IMR-90 (cell line): ENCODE data around the gene AP4M1.

ENCODE experiments used
- BHLHE40 ChIP-seq: fragments of 150-350 bp; IDR thresholded peaks from 2 replicates; pipeline ENCODE4 v1.6.1; 2016; ENCODE audit warnings: mild to moderate bottlenecking, low read depth, low read length
- MXI1 ChIP-seq: IDR thresholded peaks from 2 replicates; pipeline ENCODE4 v1.6.1; 2012; ENCODE audit warnings: low read depth, mild to moderate bottlenecking, low read length, moderate library complexity, borderline replicate concordance
- POLR2A ChIP-seq: IDR thresholded peaks from 2 replicates; pipeline ENCODE4 v1.6.1; 2012; ENCODE audit warnings: mild to moderate bottlenecking, low read depth, low read length
- RAD21 ChIP-seq: IDR thresholded peaks from 2 replicates; pipeline ENCODE4 v1.6.1; 2012; ENCODE audit warnings: low read length, improper control_type of control experiment
- SMC3 ChIP-seq: fragments of 150-350 bp; IDR thresholded peaks from 2 replicates; pipeline ENCODE4 v1.6.1; 2016; ENCODE audit warnings: low read depth, mild to moderate bottlenecking, antibody characterized with exemption, low read length, moderate library complexity
- TF ChIP-seq, protein P1 (sequence below): conservative IDR thresholded peaks from 2 replicates; pipeline ENCODE4 v1.5.1; 2012; ENCODE audit warnings: mild to moderate bottlenecking, low read depth, low read length, improper control_type of control experiment

GRCh38 chr7:100130608-100131453, 29.4 kb downstream of the AP4M1 start:
- TF ChIP-seq, protein P1, sequence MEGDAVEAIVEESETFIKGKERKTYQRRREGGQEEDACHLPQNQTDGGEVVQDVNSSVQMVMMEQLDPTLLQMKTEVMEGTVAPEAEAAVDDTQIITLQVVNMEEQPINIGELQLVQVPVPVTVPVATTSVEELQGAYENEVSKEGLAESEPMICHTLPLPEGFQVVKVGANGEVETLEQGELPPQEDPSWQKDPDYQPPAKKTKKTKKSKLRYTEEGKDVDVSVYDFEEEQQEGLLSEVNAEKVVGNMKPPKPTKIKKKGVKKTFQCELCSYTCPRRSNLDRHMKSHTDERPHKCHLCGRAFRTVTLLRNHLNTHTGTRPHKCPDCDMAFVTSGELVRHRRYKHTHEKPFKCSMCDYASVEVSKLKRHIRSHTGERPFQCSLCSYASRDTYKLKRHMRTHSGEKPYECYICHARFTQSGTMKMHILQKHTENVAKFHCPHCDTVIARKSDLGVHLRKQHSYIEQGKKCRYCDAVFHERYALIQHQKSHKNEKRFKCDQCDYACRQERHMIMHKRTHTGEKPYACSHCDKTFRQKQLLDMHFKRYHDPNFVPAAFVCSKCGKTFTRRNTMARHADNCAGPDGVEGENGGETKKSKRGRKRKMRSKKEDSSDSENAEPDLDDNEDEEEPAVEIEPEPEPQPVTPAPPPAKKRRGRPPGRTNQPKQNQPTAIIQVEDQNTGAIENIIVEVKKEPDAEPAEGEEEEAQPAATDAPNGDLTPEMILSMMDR: peak; percentile 76
- TF ChIP-seq BHLHE40: no peak
- peak; percentile 39; the same call in 1 of the 2 replicates for TF ChIP-seq SMC3
- peak; percentile 67 for TF ChIP-seq RAD21
- TF ChIP-seq MXI1: no peak
- no peak for TF ChIP-seq POLR2A
